SK-N-SH treated with all-trans-retinoic acid at 6 μM for 48 hours (cell line): ENCODE data around the gene CNTNAP2.

Experiments used
- ATAC-seq: fragments of 200-7000 bp; cut with Tn5 transposase; 3 replicates; pipeline ENCODE4 v1.9.1; 2020; ENCODE audit warnings: mild to moderate bottlenecking, moderate library complexity
- ARNTL ChIP-seq: fragments of 450-650 bp; formaldehyde crosslinking; IDR thresholded peaks from 2 replicates; pipeline ENCODE4 v1.5.0; 2020; ENCODE audit warnings: low read depth, mild to moderate bottlenecking, moderate library complexity, borderline replicate concordance
- BACH2 ChIP-seq: fragments of 250-450 bp; sonication (Bioruptor Pico); IDR thresholded peaks from 2 replicates; pipeline ENCODE4 v1.9.0; 2021; ENCODE audit warnings: mild to moderate bottlenecking, borderline replicate concordance
- CREB5 ChIP-seq: fragments of 250-450 bp; sonication (Bioruptor Pico); IDR thresholded peaks from 2 replicates; pipeline ENCODE4 v1.5.1; 2020; ENCODE audit warnings: low read depth, mild to moderate bottlenecking, moderate library complexity
- CSDC2 ChIP-seq: fragments of 250-450 bp; sonication (Bioruptor Pico); IDR thresholded peaks from 2 replicates; pipeline ENCODE4 v1.5.0; 2020; ENCODE audit warnings: mild to moderate bottlenecking, moderate library complexity
- CSRNP3 ChIP-seq: fragments of 250-450 bp; sonication (Bioruptor Pico); IDR thresholded peaks from 2 replicates; pipeline ENCODE4 v1.5.1; 2021; ENCODE audit warnings: mild to moderate bottlenecking, moderate library complexity
- ESRRG ChIP-seq: fragments of 250-450 bp; sonication (Bioruptor Pico); IDR thresholded peaks from 2 replicates; pipeline ENCODE4 v1.6.1; 2021; ENCODE audit warnings: mild to moderate bottlenecking
- GLIS3 ChIP-seq: fragments of 250-450 bp; sonication (Bioruptor Pico); IDR thresholded peaks from 2 replicates; pipeline ENCODE4 v1.5.0; 2020; ENCODE audit warnings: mild to moderate bottlenecking, moderate library complexity
- ISL1 ChIP-seq: fragments of 250-450 bp; sonication (Bioruptor Pico); IDR thresholded peaks from 2 replicates; pipeline ENCODE4 v2.1.2; 2022; ENCODE audit warnings: mild to moderate bottlenecking, moderate library complexity
- OSR1 ChIP-seq: fragments of 250-450 bp; sonication (Bioruptor Pico); IDR thresholded peaks from 2 replicates; pipeline ENCODE4 v1.8.0; 2022; ENCODE audit warnings: moderate library complexity, mild to moderate bottlenecking, inconsistent platforms
- PATZ1 ChIP-seq: fragments of 250-450 bp; sonication (Bioruptor Pico); IDR thresholded peaks from 2 replicates; pipeline ENCODE4 v1.8.0; 2020; ENCODE audit warnings: mild to moderate bottlenecking, moderate library complexity, borderline replicate concordance
- POU6F1 ChIP-seq: fragments of 250-450 bp; sonication (Bioruptor Pico); IDR thresholded peaks from 2 replicates; pipeline ENCODE4 v1.8.0; 2021; ENCODE audit warnings: low read depth, mild to moderate bottlenecking, moderate library complexity, borderline replicate concordance
- PPARA ChIP-seq: fragments of 250-450 bp; sonication (Bioruptor Pico); IDR thresholded peaks from 2 replicates; pipeline ENCODE4 v1.5.0; 2020; ENCODE audit warnings: mild to moderate bottlenecking, borderline replicate concordance
- RARB ChIP-seq: fragments of 250-450 bp; sonication (Bioruptor Pico); IDR thresholded peaks from 2 replicates; pipeline ENCODE4 v1.8.0; 2021; ENCODE audit warnings: mild to moderate bottlenecking, moderate library complexity
- TCF4 ChIP-seq: fragments of 250-450 bp; sonication (Bioruptor Pico); IDR thresholded peaks from 2 replicates; pipeline ENCODE4 v1.8.0; 2021; ENCODE audit warnings: mild to moderate bottlenecking, moderate library complexity, borderline replicate concordance
- TOX ChIP-seq: fragments of 250-450 bp; sonication (Bioruptor Pico); IDR thresholded peaks from 2 replicates; pipeline ENCODE4 v1.8.0; 2021; ENCODE audit warnings: mild to moderate bottlenecking, moderate library complexity, borderline replicate concordance
- TSHZ2 ChIP-seq: fragments of 250-450 bp; sonication (Bioruptor Pico); IDR thresholded peaks from 2 replicates; pipeline ENCODE4 v1.5.0; 2020; ENCODE audit warnings: mild to moderate bottlenecking, moderate library complexity
- ZC3H10 ChIP-seq: fragments of 250-450 bp; sonication (Bioruptor Pico); IDR thresholded peaks from 2 replicates; pipeline ENCODE4 v1.5.1; 2021; ENCODE audit warnings: mild to moderate bottlenecking, moderate library complexity
- ZFP3 ChIP-seq: fragments of 250-450 bp; sonication (Bioruptor Pico); IDR thresholded peaks from 2 replicates; pipeline ENCODE4 v1.5.0; 2020; ENCODE audit warnings: mild to moderate bottlenecking, moderate library complexity
- ZFP30 ChIP-seq: fragments of 450-650 bp; formaldehyde crosslinking; IDR thresholded peaks from 2 replicates; pipeline ENCODE4 v1.5.0; 2022; ENCODE audit warnings: mild to moderate bottlenecking, moderate library complexity
- ZNF565 ChIP-seq: fragments of 450-650 bp; formaldehyde crosslinking; conservative IDR thresholded peaks from 2 replicates; pipeline ENCODE4 v1.5.0; 2020; ENCODE audit warnings: low read depth, mild to moderate bottlenecking, moderate library complexity
- ZNF70 ChIP-seq: fragments of 450-650 bp; formaldehyde crosslinking; IDR thresholded peaks from 2 replicates; pipeline ENCODE4 v1.5.0; 2020; ENCODE audit warnings: mild to moderate bottlenecking, moderate library complexity
- ZNF8 ChIP-seq: fragments of 450-650 bp; formaldehyde crosslinking; IDR thresholded peaks from 2 replicates; pipeline ENCODE4 v1.5.0; 2020; ENCODE audit warnings: mild to moderate bottlenecking, moderate library complexity

CNTNAP2 gene

GRCh38 chr7:147968046-147968610 is 1851.5 kb downstream of the CNTNAP2 start:
- ATAC-seq: no peak
- no peak for TF ChIP-seq ZFP30 (CRISPR knock-in tag)
- no peak for TF ChIP-seq ZFP3
- TF ChIP-seq GLIS3 (CRISPR knock-in tag): no peak
- TF ChIP-seq TCF4: no peak
- no peak for TF ChIP-seq ISL1 (CRISPR knock-in tag)
- TF ChIP-seq PPARA: no peak
- no peak for TF ChIP-seq ARNTL (CRISPR knock-in tag)
- no peak for TF ChIP-seq ZNF8 (CRISPR knock-in tag)
- TF ChIP-seq BACH2 (CRISPR knock-in tag): no peak
- TF ChIP-seq ZC3H10: no peak
- no peak for TF ChIP-seq POU6F1 (CRISPR knock-in tag)
- no peak for TF ChIP-seq OSR1
- no peak for TF ChIP-seq PATZ1
- no peak for TF ChIP-seq CSDC2 (CRISPR knock-in tag)
- no peak for TF ChIP-seq CREB5 (CRISPR knock-in tag)
- no peak for TF ChIP-seq TOX (CRISPR knock-in tag)
- no peak for TF ChIP-seq ZNF70 (CRISPR knock-in tag)
- TF ChIP-seq TSHZ2 (CRISPR knock-in tag): no peak
- TF ChIP-seq RARB (CRISPR knock-in tag): no peak
- no peak for TF ChIP-seq ZNF565

- TF ChIP-seq ISL1 (CRISPR knock-in tag) (no peak), ZNF565 (no peak), ZNF70 (CRISPR knock-in tag) (no peak), TSHZ2 (CRISPR knock-in tag) (no peak), CSRNP3 (CRISPR knock-in tag) (no peak), ZNF8 (CRISPR knock-in tag) (no peak), ZFP3 (no peak), PPARA (no peak), BACH2 (CRISPR knock-in tag) (no peak), ESRRG (no peak), TOX (CRISPR knock-in tag) (no peak), ARNTL (CRISPR knock-in tag) (no peak), OSR1 (no peak), PATZ1 (no peak), POU6F1 (CRISPR knock-in tag) (no peak), GLIS3 (CRISPR knock-in tag) (no peak), TCF4 (no peak)
- TF ChIP-seq, all 23 proteins: peak for 0
- ATAC-seq: no peak
These were observed 1855.1 kb downstream of the CNTNAP2 start for GRCh38 chr7:147971606-147972110.
